BJ (cell line): ENCODE measurements around the gene COL11A2. TPM values are rescaled to one million over a fixed set of nuclear protein-coding genes. Genes with fewer than 3 reads are reported as not detected.

Source experiments
- CTCF ChIA-PET: fragments of 350-600 bp; formaldehyde crosslinking; extraction: SDS; loops from one replicate; lab custom pipeline; 2021; ENCODE audit warnings: antibody characterized with exemption, inconsistent platforms; lab: Yijun Ruan, JAX
- POLR2A ChIA-PET: fragments of 300-600 bp; sonication (Branson Sonifier 250); formaldehyde crosslinking; extraction: SDS; loops from one replicate; lab custom pipeline; 2021; ENCODE audit warnings: antibody characterized with exemption; lab: Charles Lee
- DNase-seq: peaks from one replicate; pipeline ENCODE4 v3.0.0-alpha.2; 2011; ENCODE audit warnings: low read depth
- H3K27me3 ChIP-seq: 2 replicates; pipeline ENCODE4 v1.6.0; 2011; ENCODE audit warnings: low read length; ENCODE audit not compliant: control insufficient read depth, insufficient read depth
- H3K36me3 ChIP-seq: 2 replicates; pipeline ENCODE4 v1.5.1; 2011; ENCODE audit warnings: low read length; ENCODE audit not compliant: control insufficient read depth, insufficient read depth
- H3K4me3 ChIP-seq: 2 replicates; pipeline ENCODE4 v1.5.1; 2011; ENCODE audit warnings: low read depth, mild to moderate bottlenecking, control low read depth, low read length
- CTCF ChIP-seq: IDR thresholded peaks from 2 replicates; pipeline ENCODE4 v1.5.1; 2011; ENCODE audit warnings: low read depth, mild to moderate bottlenecking, control low read depth, inconsistent platforms, low read length, moderate library complexity; ENCODE audit not compliant: insufficient read depth
- polyA plus RNA-seq: library from polyadenylated mRNA; depleted of rRNA; stranded (reverse); fragments of >200 nt; gene quantifications from 2 replicates; pipeline ENCODE4 v1.2.3, GENCODE V29; 2011

The COL11A2 gene
- polyA plus RNA-seq, 1 experiment = 0.91 TPM

- no peaks in the 10 kb centered on the region for H3K36me3 ChIP-seq
- CTCF ChIA-PET = interaction anchor here (1.6 kb wide), 1 partner anchor 21 kb away, joined by 5 read pairs; no protein-coding TSS in a partner anchor
Measured at GRCh38 chr6:33176906-33177305, 15.4 kb downstream of the COL11A2 start.

GRCh38 chr6:33175436-33176069 lies 16.7 kb downstream of the COL11A2 start:
- CTCF ChIA-PET = interaction anchor here (0.6 to 4.3 kb wide), 6 partner anchors 14 to 161 kb away, joined by 3 to 33 read pairs (median 6); no protein-coding TSS in a partner anchor
- TF ChIP-seq CTCF = peak; percentile 19; the same call in 1 of the 2 replicates
- no peak for DNase-seq
- H3K4me3 ChIP-seq = no peak overlapping the region
- POLR2A ChIA-PET = no interaction called here
- H3K36me3 ChIP-seq = no peaks in the 10 kb centered on the region
- H3K27me3 ChIP-seq = peaks cover 3% of the 10 kb centered on the region

More at GRCh38 chr6:33176906-33177305, 15.4 kb downstream of the COL11A2 start:
- Histone ChIP-seq H3K4me3 (no peak overlapping the region), H3K27me3 (peaks cover 3% of the 10 kb centered on the region)
- POLR2A ChIA-PET = no interaction called here
- DNase-seq = no peak
- TF ChIP-seq CTCF = no peak

GRCh38 chr6:33174784-33175183 lies 17.5 kb downstream of the COL11A2 start:
- Histone ChIP-seq H3K4me3 (no peak overlapping the region), H3K36me3 (no peaks in the 10 kb centered on the region), H3K27me3 (peaks cover 3% of the 10 kb centered on the region)
- ChIA-PET POLR2A (no interaction called here), CTCF (interaction anchor here (0.6 to 4.3 kb wide), 10 partner anchors 13 to 160 kb away, joined by 3 to 33 read pairs (median 6); no protein-coding TSS in a partner anchor)
- no peak for DNase-seq
- TF ChIP-seq CTCF = no peak

GRCh38 chr6:33173535-33174180 lies 18.6 kb downstream of the COL11A2 start:
- ChIA-PET CTCF (interaction anchor here (0.6 to 4.3 kb wide), 16 partner anchors 10 to 159 kb away, joined by 3 to 39 read pairs (median 4); no protein-coding TSS in a partner anchor), POLR2A (no interaction called here)
- DNase-seq = no peak
- TF ChIP-seq CTCF = no peak
- H3K4me3 ChIP-seq = no peak overlapping the region
- H3K36me3 ChIP-seq = no peaks in the 10 kb centered on the region
- peaks cover 3% of the 10 kb centered on the region for H3K27me3 ChIP-seq
